Measurements from ENCODE around the gene PACRG. TPM values are rescaled to one million over a fixed set of nuclear protein-coding genes. Genes with fewer than 3 reads are reported as not detected.

PACRG gene
- total and polyA plus RNA-seq, 2 of the 4 experiments (the other 2 are of a cell fraction) = not detected

DNA sequence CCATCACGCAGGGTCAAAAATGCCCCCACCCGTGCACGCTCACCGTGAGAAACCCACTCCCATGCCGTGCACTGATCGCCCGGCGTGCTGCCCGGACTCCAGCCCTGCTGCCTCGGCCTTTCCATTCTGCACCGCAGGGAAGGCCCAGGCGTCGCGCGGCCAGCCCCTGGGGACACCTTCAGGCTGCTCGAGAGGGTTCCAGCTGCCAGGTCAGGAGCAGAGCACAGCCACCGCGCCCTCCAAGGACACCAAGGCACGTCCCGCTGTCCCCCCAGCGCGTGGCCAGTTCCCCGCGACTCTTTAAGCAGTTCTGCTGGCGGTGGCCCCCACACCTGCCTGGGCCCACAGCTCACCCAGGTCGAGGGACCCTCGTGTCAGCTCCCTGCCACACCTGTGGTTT lies 372.5 kb downstream of the PACRG start:
- H3K4me2 ChIP-seq (ENCODE audit: low read depth, low read length) = no peak overlapping the region
- no peak overlapping the region for H3K9ac ChIP-seq (ENCODE audit: low read depth, low read length)
- H3K27me3 ChIP-seq (ENCODE audit: control insufficient read depth, insufficient read depth, low read length) = no peaks in the 10 kb centered on the region
- ChIA-PET CTCF (no interaction called here), POLR2A (ENCODE audit: unreplicated experiment) (no interaction called here)
- dilution Hi-C loops (cut with HindIII; ENCODE audit: low sequenced_read_pairs, unreplicated experiment) (no loop called here), in situ Hi-C loops (cut with MboI; ENCODE audit: low sequenced_read_pairs) (no loop called here), intact Hi-C loops (cut with micrococcal nuclease) (no loop called here)
- TF ChIP-seq RAD21 (IDR thresholded peaks at IDR 0.05; ENCODE audit: low read length) = no peak
- no peak for TF ChIP-seq MAZ (IDR thresholded peaks at IDR 0.05; ENCODE audit: borderline replicate concordance, low read depth, low read length)
- no peak for TF ChIP-seq RFX5 (IDR thresholded peaks at IDR 0.05; ENCODE audit: low read depth, low read length)
- no peak for TF ChIP-seq CEBPB (IDR thresholded peaks at IDR 0.05; ENCODE audit: low read depth, low read length)
- TF ChIP-seq, protein P1, sequence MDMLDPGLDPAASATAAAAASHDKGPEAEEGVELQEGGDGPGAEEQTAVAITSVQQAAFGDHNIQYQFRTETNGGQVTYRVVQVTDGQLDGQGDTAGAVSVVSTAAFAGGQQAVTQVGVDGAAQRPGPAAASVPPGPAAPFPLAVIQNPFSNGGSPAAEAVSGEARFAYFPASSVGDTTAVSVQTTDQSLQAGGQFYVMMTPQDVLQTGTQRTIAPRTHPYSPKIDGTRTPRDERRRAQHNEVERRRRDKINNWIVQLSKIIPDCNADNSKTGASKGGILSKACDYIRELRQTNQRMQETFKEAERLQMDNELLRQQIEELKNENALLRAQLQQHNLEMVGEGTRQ (IDR thresholded peaks at IDR 0.05; ENCODE audit: low read depth, low read length) = no peak
- H2BK5ac ChIP-seq (ENCODE audit: low read depth, low read length, poor library complexity, severe bottlenecking) = no peak overlapping the region
- WGBS, 2 experiments (ENCODE audit: extremely low coverage in 2 of 2, insufficient read length in 1 of 2) = 86% methylated on average over 20 of the region's 27 CpGs; no CpG with 5 or more reads in 1 of the 2 experiments
- H4K91ac ChIP-seq (ENCODE audit: insufficient read depth, low read depth, low read length) = no peak overlapping the region
- H2AFZ ChIP-seq (replicated peaks; ENCODE audit: low read length, poor library complexity) = no peak overlapping the region
- H3K4me3 ChIP-seq (ENCODE audit: insufficient read depth, low read depth, low read length) = no peak overlapping the region
- no peak overlapping the region for H2BK20ac ChIP-seq (ENCODE audit: low read depth, low read length)
- no peak overlapping the region for H3K27ac ChIP-seq (ENCODE audit: insufficient read depth, low read length)
- H2BK120ac ChIP-seq (ENCODE audit: low read depth, low read length) = no peak overlapping the region
- H4K20me1 ChIP-seq (ENCODE audit: insufficient read depth, low read length) = no peaks in the 10 kb centered on the region
- H2AK9ac ChIP-seq (replicated peaks; ENCODE audit: low read depth, low read length, poor library complexity) = no peak overlapping the region
- no peak overlapping the region for H3K23ac ChIP-seq (ENCODE audit: low read depth, low read length)
- H3K14ac ChIP-seq (replicated peaks; ENCODE audit: low read depth, low read length) = no peak overlapping the region
- H3K56ac ChIP-seq (ENCODE audit: extremely low read depth, insufficient read depth, low read length) = no peak overlapping the region
- ATAC-seq (ENCODE audit: low read depth) = no peak
- peaks cover 26% of the 10 kb centered on the region for H3K9me3 ChIP-seq (ENCODE audit: control insufficient read depth, insufficient read depth, low read length)
- H3K4ac ChIP-seq (ENCODE audit: low read depth, low read length) = no peak overlapping the region
- BruUV-seq (replicated peaks) = no TSS peak
- no peak overlapping the region for H4K8ac ChIP-seq (ENCODE audit: low read depth in 2 of 2, low read length in 2 of 2)
- H2AK5ac ChIP-seq (ENCODE audit: low read depth, low read length) = no peak overlapping the region
- no peak overlapping the region for H4K5ac ChIP-seq (ENCODE audit: low read depth, low read length)
- no peak overlapping the region for H2BK15ac ChIP-seq (ENCODE audit: low read depth, low read length)
- H3K18ac ChIP-seq (ENCODE audit: low read depth, low read length) = no peak overlapping the region
- no peaks in the 10 kb centered on the region for H3K36me3 ChIP-seq (ENCODE audit: control insufficient read depth, insufficient read depth, low read length)
- H3K79me1 ChIP-seq (ENCODE audit: low read depth in 1 of 2, low read length in 2 of 2) = no peaks in the 10 kb centered on the region
- no peaks in the 10 kb centered on the region for H3K9me1 ChIP-seq (ENCODE audit: insufficient read depth, low read length)
- no peak for DNase-seq
- no peaks in the 10 kb centered on the region for H3K4me1 ChIP-seq (ENCODE audit: control insufficient read depth, insufficient read depth, low read length)
